Ecto neural progenitor cell (in vitro differentiated cells): ENCODE data around the gene NOTCH1.
"Not testable (repeated sequence)": the region's sequence is repeated elsewhere in the genome, so short reads cannot be mapped to it uniquely, and the experiment has no call there.

ENCODE experiments used
- DNase-seq: peaks from one replicate; pipeline ENCODE4 v3.0.0-alpha.2; 2018; ENCODE audit warnings: low spot score

NOTCH1 gene

GRCh38 chr9:136578915-136579649 is 33.2 kb upstream of the NOTCH1 start:
- no peak for DNase-seq

- no peak for DNase-seq
Observed at GRCh38 chr9:136578626-136578914, 32.7 kb upstream of the NOTCH1 start.

GRCh38 chr9:136577941-136578625 is 32.2 kb upstream of the NOTCH1 start:
- DNase-seq = no peak

- DNase-seq = no peak
Observed at GRCh38 chr9:136576269-136576626, 30.4 kb upstream of the NOTCH1 start.

GRCh38 chr9:136575626-136576268 is 29.9 kb upstream of the NOTCH1 start:
- DNase-seq = no peak

GRCh38 chr9:136574606-136575005 is 28.8 kb upstream of the NOTCH1 start:
- not testable (repeated sequence) for DNase-seq

- DNase-seq = no peak
Observed at GRCh38 chr9:136572828-136573625, 27.2 kb upstream of the NOTCH1 start.

GRCh38 chr9:136572003-136572827 is 26.4 kb upstream of the NOTCH1 start:
- peak; percentile 94 for DNase-seq

GRCh38 chr9:136571531-136571930 is 25.7 kb upstream of the NOTCH1 start:
- DNase-seq = no peak

GRCh38 chr9:136570916-136571315 is 25.1 kb upstream of the NOTCH1 start:
- no peak for DNase-seq

- DNase-seq = no peak
Observed at GRCh38 chr9:136570191-136570845, 24.5 kb upstream of the NOTCH1 start.

- no peak for DNase-seq
Observed at GRCh38 chr9:136569526-136570148, 23.8 kb upstream of the NOTCH1 start.

- DNase-seq = no peak
Observed at GRCh38 chr9:136568288-136569081, 22.6 kb upstream of the NOTCH1 start.

GRCh38 chr9:136567651-136568287 is 21.9 kb upstream of the NOTCH1 start:
- no peak for DNase-seq

GRCh38 chr9:136566901-136567300 is 21.1 kb upstream of the NOTCH1 start:
- no peak for DNase-seq

- no peak for DNase-seq
Observed at GRCh38 chr9:136566553-136566895, 20.7 kb upstream of the NOTCH1 start.

- no peak for DNase-seq
Observed at GRCh38 chr9:136565715-136566552, 20.1 kb upstream of the NOTCH1 start.

- no peak for DNase-seq
Observed at GRCh38 chr9:136565086-136565714, 19.4 kb upstream of the NOTCH1 start.
